PFSK-1 (cell line): ENCODE results near the gene PRDX5.

Experiments
- FOXP2 ChIP-seq: optimal IDR thresholded peaks from 2 replicates; pipeline ENCODE3; 2011; ENCODE audit warnings: borderline replicate concordance, control low read depth, inconsistent platforms; ENCODE audit not compliant: insufficient read depth; ENCODE audit errors: extremely low read length, extremely low read depth
- POLR2AphosphoS5 ChIP-seq: IDR thresholded peaks from 2 replicates; pipeline ENCODE4 v1.6.1; 2012; ENCODE audit warnings: low read depth, mild to moderate bottlenecking, control low read depth, low read length, moderate library complexity
- SIN3A ChIP-seq: IDR thresholded peaks from 2 replicates; pipeline ENCODE4 v1.6.1; 2012; ENCODE audit warnings: mild to moderate bottlenecking, low read length, moderate library complexity, borderline replicate concordance; ENCODE audit not compliant: insufficient read depth
- TAF1 ChIP-seq: IDR thresholded peaks from 2 replicates; pipeline ENCODE4 v1.6.1; 2012; ENCODE audit warnings: low read length, control low read depth, borderline replicate concordance; ENCODE audit not compliant: insufficient read depth
- TF ChIP-seq, protein P1 (sequence below), 2 experiments: IDR thresholded peaks; 2 replicates each; pipeline versions ENCODE4 v1.6.1 to v1.8.0; 2011 to 2012; ENCODE audit warnings: low read depth in 2 of 2, low read length in 2 of 2, control low read depth in 1 of 2, inconsistent platforms in 1 of 2, mild to moderate bottlenecking in 1 of 2, moderate library complexity in 1 of 2; ENCODE audit not compliant: insufficient read depth in 1 of 2

The PRDX5 gene

DNA sequence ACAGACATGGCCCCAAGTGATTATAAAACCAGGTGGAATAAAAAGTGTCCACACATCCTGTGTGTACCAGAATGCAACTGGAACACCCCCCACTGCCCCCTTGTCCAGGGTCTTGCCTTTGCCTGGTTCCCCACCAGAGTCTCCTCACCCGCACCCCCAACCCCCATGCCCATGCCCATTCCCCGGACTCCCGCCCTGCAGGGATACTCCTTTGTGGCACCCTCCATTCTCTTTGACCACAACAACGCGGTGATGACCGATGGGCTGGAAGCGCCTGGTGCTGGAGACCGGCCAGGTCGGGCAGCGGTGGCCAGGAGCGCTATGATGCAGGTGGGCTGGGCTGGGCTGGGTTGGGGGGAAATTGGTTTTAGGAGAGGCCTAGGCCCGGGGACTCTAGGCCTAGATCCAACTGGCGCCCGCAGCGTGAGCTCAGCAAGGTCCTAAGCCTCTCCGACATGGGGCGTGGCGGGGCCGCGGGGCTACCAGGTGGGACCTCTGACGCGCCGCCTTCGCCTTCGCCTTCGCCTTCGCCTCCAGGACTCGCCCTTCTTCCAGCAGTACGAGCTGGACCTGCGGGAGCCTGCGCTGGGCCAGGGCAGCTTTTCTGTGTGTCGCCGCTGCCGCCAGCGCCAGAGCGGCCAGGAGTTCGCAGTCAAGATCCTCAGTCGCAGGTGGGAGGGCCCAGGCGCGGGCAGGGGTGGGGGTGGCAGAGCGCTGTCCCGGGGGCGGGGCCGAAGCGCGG, 50.2 kb downstream of the PRDX5 start:
- TF ChIP-seq TAF1 (no peak), POLR2AphosphoS5 (no peak), SIN3A (no peak), FOXP2 (no peak)
- TF ChIP-seq, protein P1, sequence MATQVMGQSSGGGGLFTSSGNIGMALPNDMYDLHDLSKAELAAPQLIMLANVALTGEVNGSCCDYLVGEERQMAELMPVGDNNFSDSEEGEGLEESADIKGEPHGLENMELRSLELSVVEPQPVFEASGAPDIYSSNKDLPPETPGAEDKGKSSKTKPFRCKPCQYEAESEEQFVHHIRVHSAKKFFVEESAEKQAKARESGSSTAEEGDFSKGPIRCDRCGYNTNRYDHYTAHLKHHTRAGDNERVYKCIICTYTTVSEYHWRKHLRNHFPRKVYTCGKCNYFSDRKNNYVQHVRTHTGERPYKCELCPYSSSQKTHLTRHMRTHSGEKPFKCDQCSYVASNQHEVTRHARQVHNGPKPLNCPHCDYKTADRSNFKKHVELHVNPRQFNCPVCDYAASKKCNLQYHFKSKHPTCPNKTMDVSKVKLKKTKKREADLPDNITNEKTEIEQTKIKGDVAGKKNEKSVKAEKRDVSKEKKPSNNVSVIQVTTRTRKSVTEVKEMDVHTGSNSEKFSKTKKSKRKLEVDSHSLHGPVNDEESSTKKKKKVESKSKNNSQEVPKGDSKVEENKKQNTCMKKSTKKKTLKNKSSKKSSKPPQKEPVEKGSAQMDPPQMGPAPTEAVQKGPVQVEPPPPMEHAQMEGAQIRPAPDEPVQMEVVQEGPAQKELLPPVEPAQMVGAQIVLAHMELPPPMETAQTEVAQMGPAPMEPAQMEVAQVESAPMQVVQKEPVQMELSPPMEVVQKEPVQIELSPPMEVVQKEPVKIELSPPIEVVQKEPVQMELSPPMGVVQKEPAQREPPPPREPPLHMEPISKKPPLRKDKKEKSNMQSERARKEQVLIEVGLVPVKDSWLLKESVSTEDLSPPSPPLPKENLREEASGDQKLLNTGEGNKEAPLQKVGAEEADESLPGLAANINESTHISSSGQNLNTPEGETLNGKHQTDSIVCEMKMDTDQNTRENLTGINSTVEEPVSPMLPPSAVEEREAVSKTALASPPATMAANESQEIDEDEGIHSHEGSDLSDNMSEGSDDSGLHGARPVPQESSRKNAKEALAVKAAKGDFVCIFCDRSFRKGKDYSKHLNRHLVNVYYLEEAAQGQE (IDR thresholded peaks at IDR 0.05; ENCODE audit: insufficient read depth in 1 of 2, low read depth in 2 of 2, low read length in 2 of 2), result no peak

DNA sequence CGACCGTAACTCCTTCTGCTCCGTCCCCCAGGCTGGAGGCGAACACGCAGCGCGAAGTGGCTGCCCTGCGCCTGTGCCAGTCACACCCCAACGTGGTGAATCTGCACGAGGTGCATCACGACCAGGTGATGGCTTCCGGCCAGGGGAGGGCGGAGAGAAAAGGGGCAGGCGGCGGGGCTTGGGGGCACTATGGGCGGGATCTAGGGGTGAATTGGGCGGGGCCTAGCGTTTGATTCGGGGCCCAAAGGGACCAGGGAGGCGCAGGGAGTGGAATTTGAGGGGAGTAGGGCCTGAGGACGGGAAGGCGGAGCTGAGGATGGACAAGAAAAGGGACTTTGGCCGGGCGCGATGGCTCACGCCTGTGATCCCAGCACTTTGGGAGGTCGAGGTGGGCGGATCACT, 50.8 kb downstream of the PRDX5 start:
- TF ChIP-seq TAF1 (no peak), SIN3A (no peak)

DNA sequence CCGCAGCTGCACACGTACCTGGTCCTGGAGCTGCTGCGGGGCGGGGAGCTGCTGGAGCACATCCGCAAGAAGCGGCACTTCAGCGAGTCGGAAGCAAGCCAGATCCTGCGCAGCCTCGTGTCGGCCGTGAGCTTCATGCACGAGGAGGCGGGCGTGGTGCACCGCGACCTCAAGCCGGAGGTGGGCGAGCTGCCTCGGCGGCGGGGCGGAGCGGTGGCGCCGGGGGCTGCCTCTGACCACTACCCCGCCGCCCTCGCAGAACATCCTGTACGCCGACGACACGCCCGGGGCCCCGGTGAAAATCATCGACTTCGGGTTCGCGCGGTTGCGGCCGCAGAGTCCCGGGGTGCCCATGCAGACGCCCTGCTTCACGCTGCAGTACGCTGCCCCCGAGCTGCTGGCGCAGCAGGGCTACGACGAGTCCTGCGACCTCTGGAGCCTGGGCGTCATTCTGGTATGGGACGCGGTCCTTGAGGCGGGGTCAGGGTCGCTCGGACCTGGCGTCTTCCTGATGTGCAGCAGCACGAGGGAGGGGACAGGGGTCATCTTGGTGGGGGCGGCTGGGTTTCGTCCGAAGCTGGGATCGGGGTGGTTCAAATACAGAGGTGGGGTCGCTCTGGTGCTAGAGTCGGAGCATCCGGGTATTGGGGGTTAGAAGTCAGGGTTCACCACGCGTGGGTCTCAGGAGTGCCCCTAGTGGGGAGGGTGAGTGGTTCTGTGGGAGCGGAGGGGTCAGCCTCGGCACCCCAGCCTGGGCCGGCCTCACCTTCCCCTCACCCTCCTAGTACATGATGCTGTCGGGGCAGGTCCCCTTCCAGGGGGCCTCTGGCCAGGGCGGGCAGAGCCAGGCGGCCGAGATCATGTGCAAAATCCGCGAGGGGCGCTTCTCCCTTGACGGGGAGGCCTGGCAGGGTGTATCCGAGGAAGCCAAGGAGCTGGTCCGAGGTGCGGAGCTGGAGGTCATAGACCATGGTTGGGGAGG, 51.8 kb downstream of the PRDX5 start:
- TF ChIP-seq TAF1 (no peak), POLR2AphosphoS5 (no peak), FOXP2 (no peak), SIN3A (no peak)
- TF ChIP-seq, protein P1 (IDR thresholded peaks at IDR 0.05; ENCODE audit: insufficient read depth in 1 of 2, low read depth in 2 of 2, low read length in 2 of 2), result no peak

- TF ChIP-seq TAF1, result no peak
- no peak for TF ChIP-seq POLR2AphosphoS5
Measured at GRCh38 chr11:64371201-64371600, 53.3 kb downstream of the PRDX5 start.
